GM06990 (cell line): ENCODE measurements around the gene GCAT.
"Not testable (repeated sequence)": the region's sequence is repeated elsewhere in the genome, so short reads cannot be mapped to it uniquely, and the experiment has no call there.

Source experiments
- DNase-seq: peaks from one replicate; pipeline ENCODE4 v3.0.0-alpha.2; 2011; ENCODE audit not compliant: insufficient read length; ENCODE audit errors: extremely low read depth
- H3K27me3 ChIP-seq: replicated peaks from 2 replicates; pipeline ENCODE4 v1.6.0; 2011; ENCODE audit warnings: low read length; ENCODE audit not compliant: control insufficient read depth, insufficient read depth
- H3K36me3 ChIP-seq: 2 replicates; pipeline ENCODE4 v1.5.1; 2011; ENCODE audit warnings: low read length; ENCODE audit not compliant: control insufficient read depth, insufficient read depth
- H3K4me3 ChIP-seq: replicated peaks from 2 replicates; pipeline ENCODE4 v1.5.1; 2011; ENCODE audit warnings: low read depth, mild to moderate bottlenecking, control low read depth, low read length
- CTCF ChIP-seq: IDR thresholded peaks from 2 replicates; pipeline ENCODE4 v1.5.1; 2011; ENCODE audit warnings: low read length, control low read depth, mild to moderate bottlenecking, inconsistent platforms; ENCODE audit not compliant: insufficient read depth, poor library complexity, severe bottlenecking

The GCAT gene

GRCh38 chr22:37790234-37790633 is 17.5 kb upstream of the GCAT start:
- Histone ChIP-seq H3K36me3 (no peaks in the 10 kb centered on the region), H3K4me3 (no peak overlapping the region), H3K27me3 (no peaks in the 10 kb centered on the region)
- TF ChIP-seq CTCF: no peak
- no peak for DNase-seq

- no peak for TF ChIP-seq CTCF
- no peak for DNase-seq
- no peaks in the 10 kb centered on the region for H3K27me3 ChIP-seq
- H3K4me3 ChIP-seq: no peak overlapping the region
- no peaks in the 10 kb centered on the region for H3K36me3 ChIP-seq
These were observed 15.2 kb upstream of the GCAT start for GRCh38 chr22:37792494-37792893.

- Histone ChIP-seq H3K4me3 (no peak overlapping the region), H3K36me3 (no peaks in the 10 kb centered on the region), H3K27me3 (no peaks in the 10 kb centered on the region)
- TF ChIP-seq CTCF: no peak
- no peak for DNase-seq
These were observed 13.4 kb upstream of the GCAT start for GRCh38 chr22:37794376-37794775.

- no peak for DNase-seq
- H3K27me3 ChIP-seq: no peaks in the 10 kb centered on the region
- TF ChIP-seq CTCF: no peak
These were observed 11.7 kb upstream of the GCAT start for GRCh38 chr22:37796079-37796478.

DNA sequence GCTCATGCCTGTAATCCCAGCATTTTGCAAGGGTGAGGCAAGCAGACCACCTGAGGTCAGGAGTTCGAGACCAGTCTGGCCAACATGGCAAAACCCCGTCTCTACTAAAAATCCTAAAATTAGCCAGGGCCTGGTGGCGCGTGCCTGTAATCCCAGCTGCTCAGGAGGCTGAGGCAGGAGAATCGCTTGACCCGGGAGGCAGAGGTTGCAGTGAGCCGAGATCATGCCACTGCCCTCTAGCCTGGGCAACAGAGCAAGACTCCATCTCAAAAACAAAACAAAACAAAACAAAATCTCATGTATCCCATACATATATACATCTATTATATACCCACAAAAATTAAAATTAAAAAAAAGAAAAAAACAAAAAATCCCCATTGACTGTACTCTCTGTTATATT is 10.5 kb upstream of the GCAT start:
- H3K4me3 ChIP-seq, H3K36me3 ChIP-seq, DNase-seq, H3K27me3 ChIP-seq: not testable (repeated sequence)

More at GRCh38 chr22:37796079-37796478, 11.7 kb upstream of the GCAT start:
- Histone ChIP-seq H3K4me3 (no peak overlapping the region), H3K36me3 (no peaks in the 10 kb centered on the region)

GRCh38 chr22:37797874-37798500 is 9.7 kb upstream of the GCAT start:
- Histone ChIP-seq H3K4me3 (no peak overlapping the region), H3K36me3 (no peaks in the 10 kb centered on the region), H3K27me3 (no peaks in the 10 kb centered on the region)
- no peak for TF ChIP-seq CTCF
- DNase-seq: no peak

GRCh38 chr22:37799979-37800378 is 7.8 kb upstream of the GCAT start:
- DNase-seq, H3K4me3 ChIP-seq, H3K27me3 ChIP-seq, H3K36me3 ChIP-seq: not testable (repeated sequence)
